ENCODE measurements around the gene ZNF679. TPM values are rescaled to one million over a fixed set of nuclear protein-coding genes. Genes with fewer than 3 reads are reported as not detected.
"Not testable (repeated sequence)": the region's sequence is repeated elsewhere in the genome, so short reads cannot be mapped to it uniquely, and the experiment has no call there.

The ZNF679 gene
- total RNA-seq, 2 donors from 2014 or later = not detected

GRCh38 chr7:64310426-64310825 is 82.2 kb downstream of the ZNF679 start:
- TF ChIP-seq CTCF (IDR thresholded peaks at IDR 0.05) (no peak), POLR2AphosphoS5 (IDR thresholded peaks at IDR 0.05) (no peak), POLR2A (IDR thresholded peaks at IDR 0.05) (no peak)
- Histone ChIP-seq H3K36me3 (no peaks in the 10 kb centered on the region), H3K27ac (no peak overlapping the region), H3K9me3 (no peaks in the 10 kb centered on the region), H3K4me3 (no peak overlapping the region), H3K4me1 (replicated peaks) (no peaks in the 10 kb centered on the region), H3K27me3 (replicated peaks; ENCODE audit: insufficient read depth) (no peaks in the 10 kb centered on the region)
- 78% methylated on average over 3 of the region's 3 CpGs for WGBS
- DNase-seq (ENCODE audit: low spot score) = no peak
- intact Hi-C loops (cut with DNase I) = loop anchor here (5.0 to 10.0 kb wide), 2 partner anchors 247 to 354 kb away; partner anchors contain the start of gene ZNF107

GRCh38 chr7:64312826-64313225 is 84.6 kb downstream of the ZNF679 start:
- H3K4me1 ChIP-seq (replicated peaks) = no peaks in the 10 kb centered on the region

GRCh38 chr7:64313740-64314491 is 85.6 kb downstream of the ZNF679 start, which contains the start of gene ZNF736:
TSS of gene ZNF736 (plus strand) at chr7:64313961. CDS start at chr7:64314151, 190 bp downstream.
- peak within 1 kb of the TSS; percentile 66 to 78 for H3K27ac ChIP-seq
- no peaks in the 10 kb centered on the region for H3K9me3 ChIP-seq
- peak; percentile 89 for DNase-seq (ENCODE audit: low spot score)
- no peaks in the 10 kb centered on the region for H3K4me1 ChIP-seq (replicated peaks)
- TF ChIP-seq CTCF (IDR thresholded peaks at IDR 0.05) (no peak), POLR2A (IDR thresholded peaks at IDR 0.05) (peak; percentile 58), POLR2AphosphoS5 (IDR thresholded peaks at IDR 0.05) (peak; percentile 87)
- H3K27me3 ChIP-seq (replicated peaks; ENCODE audit: insufficient read depth) = no peaks in the 10 kb centered on the region
- intact Hi-C loops (cut with DNase I) = loop anchor here (5.0 to 10.0 kb wide), 2 partner anchors 243 to 351 kb away; partner anchors contain the start of gene ZNF107
- under 1% methylated on average over 33 of the region's 33 CpGs for WGBS
- peak within 1 kb of the TSS; percentile 56 to 63 for H3K4me3 ChIP-seq
- no peaks in the 10 kb centered on the region for H3K36me3 ChIP-seq

More at GRCh38 chr7:64312826-64313225, 84.6 kb downstream of the ZNF679 start:
- intact Hi-C loops (cut with DNase I) = loop anchor here (5.0 to 10.0 kb wide), 2 partner anchors 244 to 352 kb away; partner anchors contain the start of gene ZNF107
- WGBS = 73% methylated on average over 2 of the region's 2 CpGs
- H3K9me3 ChIP-seq = no peaks in the 10 kb centered on the region
- H3K27me3 ChIP-seq (replicated peaks; ENCODE audit: insufficient read depth) = no peaks in the 10 kb centered on the region
- no peak for DNase-seq (ENCODE audit: low spot score)
- no peak overlapping the region for H3K27ac ChIP-seq
- no peaks in the 10 kb centered on the region for H3K36me3 ChIP-seq
- no peak overlapping the region for H3K4me3 ChIP-seq
- TF ChIP-seq CTCF (IDR thresholded peaks at IDR 0.05) (no peak), POLR2AphosphoS5 (IDR thresholded peaks at IDR 0.05) (no peak), POLR2A (IDR thresholded peaks at IDR 0.05) (no peak)

GRCh38 chr7:64314566-64314965 is 86.3 kb downstream of the ZNF679 start:
- Histone ChIP-seq H3K4me3 (peak overlapping the region; percentile 56 to 63), H3K36me3 (no peaks in the 10 kb centered on the region), H3K9me3 (no peaks in the 10 kb centered on the region), H3K27me3 (replicated peaks; ENCODE audit: insufficient read depth) (no peaks in the 10 kb centered on the region), H3K4me1 (replicated peaks) (no peaks in the 10 kb centered on the region), H3K27ac (peak overlapping the region in 1 of 2 donors; percentile 78)
- DNase-seq (ENCODE audit: low spot score) = no peak
- intact Hi-C loops (cut with DNase I) = loop anchor here (5.0 to 10.0 kb wide), 2 partner anchors 243 to 350 kb away; partner anchors contain the start of gene ZNF107
- no peak for TF ChIP-seq POLR2AphosphoS5 (IDR thresholded peaks at IDR 0.05)
- no peak for TF ChIP-seq CTCF (IDR thresholded peaks at IDR 0.05)
- TF ChIP-seq POLR2A (IDR thresholded peaks at IDR 0.05) = no peak
- 18% methylated on average over 10 of the region's 10 CpGs for WGBS

GRCh38 chr7:64316031-64316742 is 87.9 kb downstream of the ZNF679 start:
- H3K9me3 ChIP-seq = not testable (repeated sequence)

More at GRCh38 chr7:64316031-64316742, 87.9 kb downstream of the ZNF679 start:
- not testable (repeated sequence) for DNase-seq (ENCODE audit: low spot score); H3K4me3 ChIP-seq; H3K27me3 ChIP-seq (replicated peaks; ENCODE audit: insufficient read depth); H3K4me1 ChIP-seq (replicated peaks); H3K27ac ChIP-seq; H3K36me3 ChIP-seq
- intact Hi-C loops (cut with DNase I) = loop anchor here (10.0 kb wide), 1 partner anchor 349 kb away; the partner anchor contains the start of gene ZNF107
- WGBS = 74% methylated on average over 1 of the region's 1 CpG
